Measurements from ENCODE around the gene PCDH9. TPM values are rescaled to one million over a fixed set of nuclear protein-coding genes. Genes with fewer than 3 reads are reported as not detected.

PCDH9 gene
- total RNA-seq, 1 experiment from 2014 or later: 4.2 TPM

DNA sequence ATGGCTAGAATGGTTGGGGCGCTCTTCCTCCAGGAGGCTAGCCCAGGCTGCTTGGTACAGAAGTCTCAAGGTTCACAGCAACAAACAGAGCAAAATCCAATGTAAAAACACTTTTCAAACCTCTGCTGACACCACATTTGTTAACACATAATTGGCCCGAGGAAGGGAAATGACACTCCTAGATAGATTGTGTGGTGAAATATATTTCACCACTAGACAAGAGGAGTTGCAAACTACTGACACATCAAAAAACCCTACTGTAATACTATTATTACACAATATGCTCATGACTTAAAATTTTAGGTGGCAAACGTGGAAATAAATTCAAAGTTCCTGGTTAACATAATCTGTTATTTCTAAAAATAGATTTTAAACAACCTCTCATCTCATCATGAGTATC is 643.6 kb downstream of the PCDH9 start:
- in situ Hi-C loops (cut with HindIII; ENCODE audit: low pct_unique_long_range_greater_than_20kb, low sequenced_read_pairs) (no loop called here), intact Hi-C loops (cut with micrococcal nuclease; ENCODE audit: unreplicated experiment) (no loop called here)
- no peak overlapping the region for H3K27ac ChIP-seq (ENCODE audit: low read length)
- ChIA-PET CTCF (no interaction called here), POLR2A (no interaction called here)
- TF ChIP-seq, protein P1, sequence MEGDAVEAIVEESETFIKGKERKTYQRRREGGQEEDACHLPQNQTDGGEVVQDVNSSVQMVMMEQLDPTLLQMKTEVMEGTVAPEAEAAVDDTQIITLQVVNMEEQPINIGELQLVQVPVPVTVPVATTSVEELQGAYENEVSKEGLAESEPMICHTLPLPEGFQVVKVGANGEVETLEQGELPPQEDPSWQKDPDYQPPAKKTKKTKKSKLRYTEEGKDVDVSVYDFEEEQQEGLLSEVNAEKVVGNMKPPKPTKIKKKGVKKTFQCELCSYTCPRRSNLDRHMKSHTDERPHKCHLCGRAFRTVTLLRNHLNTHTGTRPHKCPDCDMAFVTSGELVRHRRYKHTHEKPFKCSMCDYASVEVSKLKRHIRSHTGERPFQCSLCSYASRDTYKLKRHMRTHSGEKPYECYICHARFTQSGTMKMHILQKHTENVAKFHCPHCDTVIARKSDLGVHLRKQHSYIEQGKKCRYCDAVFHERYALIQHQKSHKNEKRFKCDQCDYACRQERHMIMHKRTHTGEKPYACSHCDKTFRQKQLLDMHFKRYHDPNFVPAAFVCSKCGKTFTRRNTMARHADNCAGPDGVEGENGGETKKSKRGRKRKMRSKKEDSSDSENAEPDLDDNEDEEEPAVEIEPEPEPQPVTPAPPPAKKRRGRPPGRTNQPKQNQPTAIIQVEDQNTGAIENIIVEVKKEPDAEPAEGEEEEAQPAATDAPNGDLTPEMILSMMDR (IDR thresholded peaks at IDR 0.05): no peak
- TF ChIP-seq POLR2AphosphoS5 (IDR thresholded peaks at IDR 0.05; ENCODE audit: low read depth, low read length) (no peak), SIN3A (IDR thresholded peaks at IDR 0.05; ENCODE audit: borderline replicate concordance, insufficient read depth, low read depth, low read length) (no peak), TCF7L2 (IDR thresholded peaks at IDR 0.05; ENCODE audit: low read depth, low read length) (no peak)
- TF ChIP-seq, protein P2, sequence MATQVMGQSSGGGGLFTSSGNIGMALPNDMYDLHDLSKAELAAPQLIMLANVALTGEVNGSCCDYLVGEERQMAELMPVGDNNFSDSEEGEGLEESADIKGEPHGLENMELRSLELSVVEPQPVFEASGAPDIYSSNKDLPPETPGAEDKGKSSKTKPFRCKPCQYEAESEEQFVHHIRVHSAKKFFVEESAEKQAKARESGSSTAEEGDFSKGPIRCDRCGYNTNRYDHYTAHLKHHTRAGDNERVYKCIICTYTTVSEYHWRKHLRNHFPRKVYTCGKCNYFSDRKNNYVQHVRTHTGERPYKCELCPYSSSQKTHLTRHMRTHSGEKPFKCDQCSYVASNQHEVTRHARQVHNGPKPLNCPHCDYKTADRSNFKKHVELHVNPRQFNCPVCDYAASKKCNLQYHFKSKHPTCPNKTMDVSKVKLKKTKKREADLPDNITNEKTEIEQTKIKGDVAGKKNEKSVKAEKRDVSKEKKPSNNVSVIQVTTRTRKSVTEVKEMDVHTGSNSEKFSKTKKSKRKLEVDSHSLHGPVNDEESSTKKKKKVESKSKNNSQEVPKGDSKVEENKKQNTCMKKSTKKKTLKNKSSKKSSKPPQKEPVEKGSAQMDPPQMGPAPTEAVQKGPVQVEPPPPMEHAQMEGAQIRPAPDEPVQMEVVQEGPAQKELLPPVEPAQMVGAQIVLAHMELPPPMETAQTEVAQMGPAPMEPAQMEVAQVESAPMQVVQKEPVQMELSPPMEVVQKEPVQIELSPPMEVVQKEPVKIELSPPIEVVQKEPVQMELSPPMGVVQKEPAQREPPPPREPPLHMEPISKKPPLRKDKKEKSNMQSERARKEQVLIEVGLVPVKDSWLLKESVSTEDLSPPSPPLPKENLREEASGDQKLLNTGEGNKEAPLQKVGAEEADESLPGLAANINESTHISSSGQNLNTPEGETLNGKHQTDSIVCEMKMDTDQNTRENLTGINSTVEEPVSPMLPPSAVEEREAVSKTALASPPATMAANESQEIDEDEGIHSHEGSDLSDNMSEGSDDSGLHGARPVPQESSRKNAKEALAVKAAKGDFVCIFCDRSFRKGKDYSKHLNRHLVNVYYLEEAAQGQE (IDR thresholded peaks at IDR 0.05; ENCODE audit: insufficient read depth in 1 of 2, low read depth in 2 of 2, low read length in 1 of 2): no peak
- H3K4me3 ChIP-seq (ENCODE audit: low read depth in 2 of 2, low read length in 2 of 2): no peak overlapping the region
- no peak for ATAC-seq
- BruUV-seq (replicated peaks): no TSS peak
- DNase-seq (ENCODE audit: low read depth, low spot score): no peak
- no peaks in the 10 kb centered on the region for H3K36me3 ChIP-seq (ENCODE audit: control insufficient read depth, insufficient read depth, low read length)
- no peaks in the 10 kb centered on the region for H3K4me1 ChIP-seq (ENCODE audit: control insufficient read depth, insufficient read depth, low read length)
- no peaks in the 10 kb centered on the region for H3K27me3 ChIP-seq (ENCODE audit: control insufficient read depth, insufficient read depth, low read length)
- H3K9me3 ChIP-seq (ENCODE audit: control insufficient read depth, insufficient read depth, low read depth, low read length): no peaks in the 10 kb centered on the region

DNA sequence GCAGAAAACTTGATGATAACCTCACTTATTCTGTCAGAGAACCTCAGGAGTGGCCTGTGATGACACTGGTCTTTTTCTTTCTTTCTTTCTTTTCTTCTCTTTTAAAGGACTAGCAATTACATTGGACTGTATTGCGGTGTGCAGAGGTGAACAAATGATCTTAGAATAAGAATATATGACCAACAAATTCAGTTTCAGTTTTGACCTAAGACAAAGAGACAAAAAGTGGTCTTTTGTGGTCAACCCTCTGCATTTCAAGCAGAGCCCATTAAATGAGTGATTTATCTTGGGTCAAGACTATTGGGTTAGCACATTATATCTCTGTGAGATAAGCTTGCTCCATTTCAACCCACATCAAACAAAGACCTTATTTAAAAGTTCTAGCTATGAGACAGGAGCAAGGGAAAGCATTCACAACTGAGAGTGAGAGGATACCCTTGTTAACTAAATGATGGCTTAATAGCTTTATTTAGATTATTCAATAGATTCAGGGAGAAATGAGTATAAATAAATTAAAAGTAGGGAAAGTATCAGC is 644.4 kb downstream of the PCDH9 start:
- ATAC-seq (no peak), DNase-seq (ENCODE audit: low read depth, low spot score) (no peak)
- POLR2A ChIA-PET: no interaction called here
- Histone ChIP-seq H3K4me1 (ENCODE audit: control insufficient read depth, insufficient read depth, low read length) (no peaks in the 10 kb centered on the region), H3K9me3 (ENCODE audit: control insufficient read depth, insufficient read depth, low read depth, low read length) (no peaks in the 10 kb centered on the region), H3K36me3 (ENCODE audit: control insufficient read depth, insufficient read depth, low read length) (no peaks in the 10 kb centered on the region), H3K27ac (ENCODE audit: low read length) (no peak overlapping the region), H3K27me3 (ENCODE audit: control insufficient read depth, insufficient read depth, low read length) (no peaks in the 10 kb centered on the region), H3K4me3 (ENCODE audit: low read depth in 2 of 2, low read length in 2 of 2) (no peak overlapping the region)
- in situ Hi-C loops (cut with HindIII; ENCODE audit: low pct_unique_long_range_greater_than_20kb, low sequenced_read_pairs) (no loop called here), intact Hi-C loops (cut with micrococcal nuclease; ENCODE audit: unreplicated experiment) (no loop called here)
- TF ChIP-seq, protein P1 (IDR thresholded peaks at IDR 0.05): no peak
- no TSS peak for BruUV-seq (replicated peaks)
- CTCF ChIA-PET: no interaction called here

DNA sequence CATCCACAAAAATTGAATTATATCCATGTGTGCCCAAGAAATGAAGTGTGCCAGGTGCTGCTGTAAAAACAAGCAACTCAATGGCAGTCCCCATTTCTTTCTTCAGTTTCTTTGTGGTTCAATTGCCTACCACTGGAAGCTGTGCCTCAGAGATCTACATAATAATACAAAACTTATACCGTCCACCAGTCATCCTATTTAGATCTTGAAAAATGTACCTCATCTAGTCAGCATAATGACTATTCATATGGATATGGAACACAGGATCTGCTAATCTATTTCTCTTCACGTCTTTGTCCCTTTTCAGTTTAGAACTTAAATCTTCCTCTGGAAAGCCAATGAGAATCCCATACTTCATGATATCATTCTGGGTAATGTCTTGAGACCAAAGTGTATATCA is 648.5 kb downstream of the PCDH9 start:
- in situ Hi-C loops (cut with HindIII; ENCODE audit: low pct_unique_long_range_greater_than_20kb, low sequenced_read_pairs): no loop called here
- ATAC-seq: no peak
- ChIA-PET CTCF (no interaction called here), POLR2A (no interaction called here)
- BruUV-seq (replicated peaks): no TSS peak
- Histone ChIP-seq H3K4me1 (ENCODE audit: control insufficient read depth, insufficient read depth, low read length) (no peaks in the 10 kb centered on the region), H3K4me3 (ENCODE audit: low read depth in 2 of 2, low read length in 2 of 2) (no peak overlapping the region), H3K27ac (ENCODE audit: low read length) (no peak overlapping the region), H3K36me3 (ENCODE audit: control insufficient read depth, insufficient read depth, low read length) (no peaks in the 10 kb centered on the region), H3K27me3 (ENCODE audit: control insufficient read depth, insufficient read depth, low read length) (no peaks in the 10 kb centered on the region), H3K9me3 (ENCODE audit: control insufficient read depth, insufficient read depth, low read depth, low read length) (no peaks in the 10 kb centered on the region)
- TF ChIP-seq, protein P1 (IDR thresholded peaks at IDR 0.05): no peak
- TF ChIP-seq SIN3A (IDR thresholded peaks at IDR 0.05; ENCODE audit: borderline replicate concordance, insufficient read depth, low read depth, low read length): no peak
- TF ChIP-seq, protein P2 (IDR thresholded peaks at IDR 0.05; ENCODE audit: insufficient read depth in 1 of 2, low read depth in 2 of 2, low read length in 1 of 2): no peak
- no peak for TF ChIP-seq POLR2AphosphoS5 (IDR thresholded peaks at IDR 0.05; ENCODE audit: low read depth, low read length)
- TF ChIP-seq TCF7L2 (IDR thresholded peaks at IDR 0.05; ENCODE audit: low read depth, low read length): no peak
- intact Hi-C loops (cut with micrococcal nuclease; ENCODE audit: unreplicated experiment): no loop called here
- DNase-seq (ENCODE audit: low read depth, low spot score): no peak
